OCI-LY1 (cell line): ENCODE measurements around the gene NGF.

Experiments
- H2AFZ ChIP-seq: fragments of 200-600 bp; sonication (generic), shearing (Covaris generic); 2 replicates; pipeline ENCODE4 v1.6.0; 2014; ENCODE audit warnings: antibody characterized with exemption, mild to moderate bottlenecking, low read length
- H3F3A ChIP-seq: fragments of 200-600 bp; sonication (generic), shearing (Covaris generic); 2 replicates; pipeline ENCODE4 v1.6.0; 2014; ENCODE audit warnings: mild to moderate bottlenecking, antibody characterized with exemption, low read length, moderate library complexity; ENCODE audit not compliant: insufficient read depth
- H3K27ac ChIP-seq: fragments of 200-600 bp; sonication (generic); 2 replicates; pipeline ENCODE4 v1.5.1; 2014; ENCODE audit warnings: low read length, mixed run types, mild to moderate bottlenecking, low read depth; ENCODE audit not compliant: poor library complexity, severe bottlenecking
- H3K27me3 ChIP-seq: fragments of 200-600 bp; sonication (generic); 2 replicates; pipeline ENCODE4 v1.6.0; 2014; ENCODE audit warnings: antibody characterized with exemption, mild to moderate bottlenecking, low read length, moderate library complexity; ENCODE audit not compliant: insufficient read depth
- H3K36me3 ChIP-seq: fragments of 200-600 bp; sonication (generic); 2 replicates; pipeline ENCODE4 v1.6.1; 2014; ENCODE audit warnings: mild to moderate bottlenecking, antibody characterized with exemption, low read length, moderate library complexity, mixed read lengths; ENCODE audit not compliant: insufficient read depth
- H3K4me1 ChIP-seq: fragments of 200-600 bp; sonication (generic); 2 replicates; pipeline ENCODE4 v1.5.1; 2014; ENCODE audit warnings: mild to moderate bottlenecking, low read length, moderate library complexity; ENCODE audit not compliant: insufficient read depth, severe bottlenecking
- H3K4me2 ChIP-seq: fragments of 200-600 bp; sonication (generic), shearing (Covaris generic); 2 replicates; pipeline ENCODE4 v1.6.1; 2014; ENCODE audit warnings: low read length
- H3K4me3 ChIP-seq: fragments of 200-600 bp; sonication (generic); 2 replicates; pipeline ENCODE4 v1.5.1; 2014; ENCODE audit warnings: low read length, low read depth, mild to moderate bottlenecking, mixed read lengths; ENCODE audit not compliant: poor library complexity, severe bottlenecking
- H3K79me2 ChIP-seq: fragments of 200-600 bp; shearing (Covaris generic); 2 replicates; pipeline ENCODE4 v1.6.1; 2016; ENCODE audit warnings: mixed run types, low read length, mixed read lengths; ENCODE audit not compliant: insufficient read depth
- H3K9ac ChIP-seq: fragments of 200-600 bp; sonication (generic), shearing (Covaris generic); 2 replicates; pipeline ENCODE4 v1.6.1; 2014; ENCODE audit warnings: mild to moderate bottlenecking, low read length, mixed read lengths
- H3K9me2 ChIP-seq: fragments of 200-600 bp; sonication (generic), shearing (Covaris generic); 2 replicates; pipeline ENCODE4 v1.6.1; 2014; ENCODE audit warnings: low read depth, mild to moderate bottlenecking, low read length, mixed read lengths
- H3K9me3 ChIP-seq: fragments of 200-600 bp; shearing (Covaris generic); 2 replicates; pipeline ENCODE4 v1.6.1; 2014; ENCODE audit warnings: low read length, mixed read lengths
- H4K20me1 ChIP-seq: fragments of 200-600 bp; sonication (generic), shearing (Covaris generic); 2 replicates; pipeline ENCODE4 v1.6.0; 2016; ENCODE audit warnings: mild to moderate bottlenecking, low read length; ENCODE audit not compliant: insufficient read depth
- CTCF ChIP-seq: fragments of 200-600 bp; sonication (generic), shearing (Covaris generic); IDR thresholded peaks from 2 replicates; pipeline ENCODE4 v1.5.1; 2017; ENCODE audit warnings: mild to moderate bottlenecking, antibody characterized with exemption, low read length, moderate library complexity, mixed read lengths
- EZH2 ChIP-seq: fragments of 200-600 bp; sonication (generic), shearing (Covaris generic); IDR thresholded peaks from 2 replicates; pipeline ENCODE4 v1.8.0; 2017; ENCODE audit warnings: borderline replicate concordance, mixed run types, mild to moderate bottlenecking, antibody characterized with exemption, low read length, moderate library complexity, mixed read lengths

The NGF gene

GRCh38 chr1:115340879-115341278 is 2.8 kb upstream of the NGF start:
- H3K4me1 ChIP-seq, result no peaks in the 10 kb centered on the region
- no peak overlapping the region for H3K9ac ChIP-seq

GRCh38 chr1:115338457-115338820 is 390 bp upstream of the NGF start:
- Histone ChIP-seq H3K27ac (no peak overlapping the region), H3F3A (no peaks in the 10 kb centered on the region), H3K4me2 (no peak overlapping the region), H3K4me3 (no peak overlapping the region), H3K36me3 (no peaks in the 10 kb centered on the region), H3K9me3 (no peaks in the 10 kb centered on the region), H4K20me1 (no peaks in the 10 kb centered on the region), H3K4me1 (no peaks in the 10 kb centered on the region), H3K9ac (no peak overlapping the region), H3K27me3 (no peaks in the 10 kb centered on the region), H3K79me2 (no peaks in the 10 kb centered on the region), H2AFZ (no peak overlapping the region), H3K9me2 (no peaks in the 10 kb centered on the region)
- TF ChIP-seq EZH2 (no peak), CTCF (no peak)

More at GRCh38 chr1:115340879-115341278, 2.8 kb upstream of the NGF start:
- H4K20me1 ChIP-seq, result no peaks in the 10 kb centered on the region
- H2AFZ ChIP-seq, result no peak overlapping the region
- no peaks in the 10 kb centered on the region for H3F3A ChIP-seq
- no peak overlapping the region for H3K4me2 ChIP-seq
- H3K9me2 ChIP-seq, result no peaks in the 10 kb centered on the region
- H3K27me3 ChIP-seq, result no peaks in the 10 kb centered on the region
- H3K9me3 ChIP-seq, result no peaks in the 10 kb centered on the region
- H3K27ac ChIP-seq, result no peak overlapping the region
- TF ChIP-seq CTCF, result no peak
- no peak for TF ChIP-seq EZH2
- no peak overlapping the region for H3K4me3 ChIP-seq
- H3K36me3 ChIP-seq, result no peaks in the 10 kb centered on the region
- no peaks in the 10 kb centered on the region for H3K79me2 ChIP-seq

- Histone ChIP-seq H3K9me2 (no peaks in the 10 kb centered on the region), H3K4me3 (no peak overlapping the region), H3K36me3 (no peaks in the 10 kb centered on the region), H3K4me1 (no peaks in the 10 kb centered on the region), H3F3A (no peaks in the 10 kb centered on the region), H3K79me2 (no peaks in the 10 kb centered on the region), H4K20me1 (no peaks in the 10 kb centered on the region), H3K9ac (no peak overlapping the region), H3K9me3 (no peaks in the 10 kb centered on the region), H2AFZ (no peak overlapping the region), H3K27me3 (no peaks in the 10 kb centered on the region), H3K4me2 (no peak overlapping the region), H3K27ac (no peak overlapping the region)
- TF ChIP-seq EZH2 (no peak), CTCF (no peak)
Measured at GRCh38 chr1:115337276-115337632, 795 bp downstream of the NGF start.
